ENCODE results near the gene PYCARD.
"Not testable (repeated sequence)": the region's sequence is repeated elsewhere in the genome, so short reads cannot be mapped to it uniquely, and the experiment has no call there.

PYCARD gene
- 7.2 to 13.8 reads per million in 2 donors for total RNA-seq

- no peak for DNase-seq
Measured at GRCh38 chr16:31202414-31203375, at the start of gene PYCARD. Gene PYCARD (minus strand): TSS chr16:31202760. CDS start chr16:31202690, 70 bp downstream.

GRCh38 chr16:31251435-31251834 is 48.9 kb upstream of the PYCARD start:
- no peak for DNase-seq

- DNase-seq: no peak
Measured at GRCh38 chr16:31250782-31251384, 48.3 kb upstream of the PYCARD start.

- no peak for DNase-seq
Measured at GRCh38 chr16:31248344-31248743, 45.8 kb upstream of the PYCARD start.

GRCh38 chr16:31246296-31246695 is 43.7 kb upstream of the PYCARD start:
- no peak for DNase-seq

- not testable (repeated sequence) for DNase-seq
Measured at GRCh38 chr16:31245598-31245997, 43.0 kb upstream of the PYCARD start.

GRCh38 chr16:31243734-31244670 is 41.4 kb upstream of the PYCARD start:
- DNase-seq: no peak

GRCh38 chr16:31242206-31242605 is 39.6 kb upstream of the PYCARD start:
- DNase-seq: no peak

- DNase-seq: no peak
Measured at GRCh38 chr16:31238041-31238440, 35.5 kb upstream of the PYCARD start.

- no peak for DNase-seq
Measured at GRCh38 chr16:31229501-31229900, 26.9 kb upstream of the PYCARD start.

- DNase-seq: no peak
Measured at GRCh38 chr16:31228206-31228605, 25.6 kb upstream of the PYCARD start.

- no peak for DNase-seq
Measured at GRCh38 chr16:31225193-31225592, 22.6 kb upstream of the PYCARD start.

GRCh38 chr16:31224092-31224955 is 21.8 kb upstream of the PYCARD start:
- no peak for DNase-seq

- DNase-seq: no peak
Measured at GRCh38 chr16:31223044-31223443, 20.5 kb upstream of the PYCARD start.

- DNase-seq: no peak
Measured at GRCh38 chr16:31221357-31222160, 19.0 kb upstream of the PYCARD start.

GRCh38 chr16:31219154-31219741 is 16.7 kb upstream of the PYCARD start:
- no peak for DNase-seq

- DNase-seq: no peak
Measured at GRCh38 chr16:31217136-31217530, 14.6 kb upstream of the PYCARD start.

GRCh38 chr16:31216422-31217135 is 14.0 kb upstream of the PYCARD start, which contains the start of gene PYDC1:
Gene PYDC1 (minus strand): TSS chr16:31217135. CDS start chr16:31217028, 107 bp downstream.
- DNase-seq: no peak

GRCh38 chr16:31215287-31216162 is 13.0 kb upstream of the PYCARD start:
- DNase-seq: no peak

Data from T-helper 9 cell (primary cell).